Measurements from ENCODE around the gene LRP1B. TPM values are rescaled to one million over a fixed set of nuclear protein-coding genes. Genes with fewer than 3 reads are reported as not detected.

Gene LRP1B
- polyA plus RNA-seq, 2 of the 4 experiments (the other 2 are of a cell fraction), result 0.03 TPM; not detected in 1

DNA sequence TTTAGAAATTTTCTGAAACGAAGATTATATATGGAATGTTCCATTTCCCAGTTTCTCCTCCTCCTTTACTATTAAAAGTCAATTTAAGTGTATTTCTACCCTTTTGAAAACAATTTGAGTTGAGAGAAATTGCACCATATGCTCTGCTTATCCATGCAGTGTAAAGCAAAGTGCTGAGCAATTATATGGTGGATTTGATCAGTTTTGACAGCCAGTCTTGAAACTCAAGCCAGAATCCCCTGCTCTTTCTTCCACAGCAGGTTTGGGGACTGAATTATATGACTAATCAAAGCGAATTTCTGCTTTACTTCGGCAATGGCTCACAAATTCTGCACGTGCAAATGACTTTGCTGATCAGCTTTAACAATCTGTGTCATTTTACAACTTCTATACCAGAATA is 1183.6 kb downstream of the LRP1B start:
- no peak overlapping the region for H3K27ac ChIP-seq
- H3K9me3 ChIP-seq, result no peaks in the 10 kb centered on the region
- no peak for FAIRE-seq
- H3K4me1 ChIP-seq, result no peaks in the 10 kb centered on the region
- ATAC-seq, result no peak
- no peak for DNase-seq (ENCODE audit: low read depth in 1 of 2, low spot score in 1 of 2)
- WGBS (ENCODE audit: missing lambda C conversion rate), result 23% methylated on average over 4 of the region's 4 CpGs
- H3K4me2 ChIP-seq, result no peak overlapping the region
- ChIA-PET CTCF (no interaction called here), POLR2A (no interaction called here)
- TF ChIP-seq SREBF2 (IDR thresholded peaks at IDR 0.05) (no peak), TP53 (CRISPR knock-in tag; IDR thresholded peaks at IDR 0.05) (no peak), ZC3H11A (IDR thresholded peaks at IDR 0.05) (no peak)
- no peak overlapping the region for H3K4me3 ChIP-seq

DNA sequence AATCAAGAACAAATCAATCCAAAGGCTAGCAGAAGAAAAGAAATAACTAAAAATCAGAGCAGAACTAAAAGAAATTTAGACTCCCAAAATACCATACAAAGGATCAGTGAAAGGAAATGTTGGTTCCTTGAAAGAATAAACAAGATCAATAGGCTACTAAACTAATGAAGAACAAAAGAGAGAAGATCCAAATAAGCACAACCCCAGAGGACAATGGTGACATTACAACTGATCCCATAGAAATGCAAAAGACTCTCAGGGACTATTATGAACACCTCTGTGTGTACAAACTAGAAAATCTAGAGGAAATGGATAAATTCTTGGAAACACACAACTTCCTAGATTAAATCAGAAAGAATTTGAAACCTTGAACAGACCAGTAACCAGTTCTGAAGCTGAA is 1186.9 kb downstream of the LRP1B start:
- Histone ChIP-seq H3K4me1 (no peaks in the 10 kb centered on the region), H3K4me2 (no peak overlapping the region), H3K9me3 (no peaks in the 10 kb centered on the region), H3K4me3 (no peak overlapping the region), H3K27ac (no peak overlapping the region)
- FAIRE-seq (no peak), DNase-seq (ENCODE audit: low read depth in 1 of 2, low spot score in 1 of 2) (no peak), ATAC-seq (no peak)
- ChIA-PET CTCF (no interaction called here), POLR2A (no interaction called here)
- TF ChIP-seq POLR2A (IDR thresholded peaks at IDR 0.05; ENCODE audit: low read length) (no peak), PHF8 (IDR thresholded peaks at IDR 0.05; ENCODE audit: borderline replicate concordance, low read depth) (no peak), NR3C1 (IDR thresholded peaks at IDR 0.05) (no peak), NFE2L2 (conservative IDR thresholded peaks at IDR 0.05; ENCODE audit: low read length) (no peak), CBX8 (IDR thresholded peaks at IDR 0.05) (no peak), CEBPB (IDR thresholded peaks at IDR 0.05) (no peak), JUN (IDR thresholded peaks at IDR 0.05) (no peak), RCOR1 (IDR thresholded peaks at IDR 0.05; ENCODE audit: low read depth, low read length) (no peak), RARB (CRISPR knock-in tag; IDR thresholded peaks at IDR 0.05) (no peak), RAD21 (conservative IDR thresholded peaks at IDR 0.05 in 1 of 2, IDR thresholded peaks at IDR 0.05 in 1 of 2) (no peak), EP300 (IDR thresholded peaks at IDR 0.05) (no peak), KDM5A (IDR thresholded peaks at IDR 0.05) (no peak)
- TF ChIP-seq, protein P1, sequence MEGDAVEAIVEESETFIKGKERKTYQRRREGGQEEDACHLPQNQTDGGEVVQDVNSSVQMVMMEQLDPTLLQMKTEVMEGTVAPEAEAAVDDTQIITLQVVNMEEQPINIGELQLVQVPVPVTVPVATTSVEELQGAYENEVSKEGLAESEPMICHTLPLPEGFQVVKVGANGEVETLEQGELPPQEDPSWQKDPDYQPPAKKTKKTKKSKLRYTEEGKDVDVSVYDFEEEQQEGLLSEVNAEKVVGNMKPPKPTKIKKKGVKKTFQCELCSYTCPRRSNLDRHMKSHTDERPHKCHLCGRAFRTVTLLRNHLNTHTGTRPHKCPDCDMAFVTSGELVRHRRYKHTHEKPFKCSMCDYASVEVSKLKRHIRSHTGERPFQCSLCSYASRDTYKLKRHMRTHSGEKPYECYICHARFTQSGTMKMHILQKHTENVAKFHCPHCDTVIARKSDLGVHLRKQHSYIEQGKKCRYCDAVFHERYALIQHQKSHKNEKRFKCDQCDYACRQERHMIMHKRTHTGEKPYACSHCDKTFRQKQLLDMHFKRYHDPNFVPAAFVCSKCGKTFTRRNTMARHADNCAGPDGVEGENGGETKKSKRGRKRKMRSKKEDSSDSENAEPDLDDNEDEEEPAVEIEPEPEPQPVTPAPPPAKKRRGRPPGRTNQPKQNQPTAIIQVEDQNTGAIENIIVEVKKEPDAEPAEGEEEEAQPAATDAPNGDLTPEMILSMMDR (IDR thresholded peaks at IDR 0.05), result no peak
- TF ChIP-seq, protein P2, sequence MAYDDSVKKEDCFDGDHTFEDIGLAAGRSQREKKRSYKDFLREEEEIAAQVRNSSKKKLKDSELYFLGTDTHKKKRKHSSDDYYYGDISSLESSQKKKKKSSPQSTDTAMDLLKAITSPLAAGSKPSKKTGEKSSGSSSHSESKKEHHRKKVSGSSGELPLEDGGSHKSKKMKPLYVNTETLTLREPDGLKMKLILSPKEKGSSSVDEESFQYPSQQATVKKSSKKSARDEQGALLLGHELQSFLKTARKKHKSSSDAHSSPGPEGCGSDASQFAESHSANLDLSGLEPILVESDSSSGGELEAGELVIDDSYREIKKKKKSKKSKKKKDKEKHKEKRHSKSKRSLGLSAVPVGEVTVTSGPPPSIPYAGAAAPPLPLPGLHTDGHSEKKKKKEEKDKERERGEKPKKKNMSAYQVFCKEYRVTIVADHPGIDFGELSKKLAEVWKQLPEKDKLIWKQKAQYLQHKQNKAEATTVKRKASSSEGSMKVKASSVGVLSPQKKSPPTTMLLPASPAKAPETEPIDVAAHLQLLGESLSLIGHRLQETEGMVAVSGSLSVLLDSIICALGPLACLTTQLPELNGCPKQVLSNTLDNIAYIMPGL (CRISPR knock-in tag; IDR thresholded peaks at IDR 0.05; ENCODE audit: borderline replicate concordance), result no peak
- TF ChIP-seq, protein P3, sequence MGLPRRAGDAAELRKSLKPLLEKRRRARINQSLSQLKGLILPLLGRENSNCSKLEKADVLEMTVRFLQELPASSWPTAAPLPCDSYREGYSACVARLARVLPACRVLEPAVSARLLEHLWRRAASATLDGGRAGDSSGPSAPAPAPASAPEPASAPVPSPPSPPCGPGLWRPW (IDR thresholded peaks at IDR 0.05), result no peak
- TF ChIP-seq, protein P4, sequence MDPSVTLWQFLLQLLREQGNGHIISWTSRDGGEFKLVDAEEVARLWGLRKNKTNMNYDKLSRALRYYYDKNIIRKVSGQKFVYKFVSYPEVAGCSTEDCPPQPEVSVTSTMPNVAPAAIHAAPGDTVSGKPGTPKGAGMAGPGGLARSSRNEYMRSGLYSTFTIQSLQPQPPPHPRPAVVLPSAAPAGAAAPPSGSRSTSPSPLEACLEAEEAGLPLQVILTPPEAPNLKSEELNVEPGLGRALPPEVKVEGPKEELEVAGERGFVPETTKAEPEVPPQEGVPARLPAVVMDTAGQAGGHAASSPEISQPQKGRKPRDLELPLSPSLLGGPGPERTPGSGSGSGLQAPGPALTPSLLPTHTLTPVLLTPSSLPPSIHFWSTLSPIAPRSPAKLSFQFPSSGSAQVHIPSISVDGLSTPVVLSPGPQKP (IDR thresholded peaks at IDR 0.05; ENCODE audit: low read depth, low read length), result no peak
- TF ChIP-seq, protein P5, sequence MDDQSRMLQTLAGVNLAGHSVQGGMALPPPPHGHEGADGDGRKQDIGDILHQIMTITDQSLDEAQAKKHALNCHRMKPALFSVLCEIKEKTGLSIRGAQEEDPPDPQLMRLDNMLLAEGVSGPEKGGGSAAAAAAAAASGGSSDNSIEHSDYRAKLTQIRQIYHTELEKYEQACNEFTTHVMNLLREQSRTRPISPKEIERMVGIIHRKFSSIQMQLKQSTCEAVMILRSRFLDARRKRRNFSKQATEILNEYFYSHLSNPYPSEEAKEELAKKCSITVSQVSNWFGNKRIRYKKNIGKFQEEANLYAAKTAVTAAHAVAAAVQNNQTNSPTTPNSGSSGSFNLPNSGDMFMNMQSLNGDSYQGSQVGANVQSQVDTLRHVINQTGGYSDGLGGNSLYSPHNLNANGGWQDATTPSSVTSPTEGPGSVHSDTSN (IDR thresholded peaks at IDR 0.05), result no peak
- TF ChIP-seq, protein P6, sequence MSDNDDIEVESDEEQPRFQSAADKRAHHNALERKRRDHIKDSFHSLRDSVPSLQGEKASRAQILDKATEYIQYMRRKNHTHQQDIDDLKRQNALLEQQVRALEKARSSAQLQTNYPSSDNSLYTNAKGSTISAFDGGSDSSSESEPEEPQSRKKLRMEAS (IDR thresholded peaks at IDR 0.05), result no peak

Measured in A549 (cell line).